K562 (cell line): ENCODE data around the gene CHD6. TPM values are rescaled to one million over a fixed set of nuclear protein-coding genes. Genes with fewer than 3 reads are reported as not detected.
A peak's percentile ranks its signal among the peaks of the same experiment; 100 is the strongest.

ENCODE experiments used
- ATAC-seq: fragments of 200-7000 bp; cut with Tn5 transposase; 3 replicates; pipeline ENCODE4 v1.9.1; 2020; ENCODE audit warnings: moderate library complexity
- BruUV-seq: library from RNA; stranded (reverse); fragments of 400-500 nt; replicated peaks from 2 replicates; lab custom pipeline; 2021; lab: Mats Ljungman, UMichigan
- CTCF ChIA-PET: fragments of 300-600 bp; formaldehyde crosslinking; extraction: SDS; loops from one replicate; lab custom pipeline; 2021; ENCODE audit warnings: low intra/inter-chr PET ratio; lab: Yijun Ruan, JAX
- POLR2A ChIA-PET: fragments of 300-600, 350-650 bp; sonication (Branson Sonifier 250); formaldehyde crosslinking; extraction: SDS; loops from one replicate; lab custom pipeline; 2021; ENCODE audit warnings: antibody characterized with exemption, inconsistent platforms; lab: Yijun Ruan, JAX
- DNase-seq, 4 experiments: peaks; one replicate each; pipeline versions ENCODE4 v3.0.0 to v3.0.0-alpha.2; 2011 to 2018; ENCODE audit warnings: low spot score in 3 of 4, mixed read lengths in 3 of 4; ENCODE audit errors: extremely low read depth in 1 of 4
- FAIRE-seq: peaks from 2 replicates; lab custom pipeline; 2011; peaks lifted over from hg19 to GRCh38; lab: Jason Lieb, UNC
- H2AFZ ChIP-seq: 2 replicates; pipeline ENCODE4 v1.6.0; 2011; ENCODE audit warnings: low read depth, low read length, control low read depth, inconsistent platforms
- H3K27ac ChIP-seq: fragments of 200-600 bp; 3 replicates; pipeline ENCODE4 v1.8.0; 2011; ENCODE audit warnings: low read depth, mild to moderate bottlenecking, control low read depth, inconsistent platforms, low read length, moderate library complexity, mixed read lengths; ENCODE audit errors: extremely low read depth
- H3K27me3 ChIP-seq, 2 experiments: fragments of 300-600 bp in 1 of 2; 2 replicates in 1 of 2; 3 replicates in 1 of 2; pipeline versions ENCODE4 v1.6.0 to v1.8.0; 2011; ENCODE audit warnings: inconsistent platforms in 2 of 2, low read length in 2 of 2, mild to moderate bottlenecking in 1 of 2, mixed read lengths in 1 of 2, moderate library complexity in 1 of 2; ENCODE audit not compliant: control insufficient read depth in 2 of 2, insufficient read depth in 2 of 2
- H3K36me3 ChIP-seq: fragments of 300-600 bp; 3 replicates; pipeline ENCODE4 v1.8.0; 2011; ENCODE audit warnings: mild to moderate bottlenecking, low read length, inconsistent platforms; ENCODE audit not compliant: control insufficient read depth, insufficient read depth
- H3K4me1 ChIP-seq, 2 experiments: fragments of 200-600 bp in 1 of 2; replicated peaks in 1 of 2; 2 replicates in 1 of 2; 3 replicates in 1 of 2; pipeline versions ENCODE4 v1.5.1 to v1.8.0; 2011; ENCODE audit warnings: inconsistent platforms in 2 of 2, low read length in 2 of 2, mild to moderate bottlenecking in 1 of 2, mixed read lengths in 1 of 2, moderate library complexity in 1 of 2; ENCODE audit not compliant: control insufficient read depth in 2 of 2, insufficient read depth in 2 of 2
- H3K4me2 ChIP-seq: 2 replicates; pipeline ENCODE4 v1.6.1; 2011; ENCODE audit warnings: low read length, control low read depth, inconsistent platforms, mixed read lengths; ENCODE audit not compliant: insufficient read depth
- H3K4me3 ChIP-seq: fragments of 200-600 bp; sonication (generic), shearing (Covaris generic); 2 replicates; pipeline ENCODE4 v1.5.1; 2016; ENCODE audit warnings: control low read depth, inconsistent platforms
- H3K79me2 ChIP-seq: fragments of 200-600 bp; 3 replicates; pipeline ENCODE4 v1.8.0; 2011; ENCODE audit warnings: low read length, inconsistent platforms; ENCODE audit not compliant: control insufficient read depth, insufficient read depth
- H3K9ac ChIP-seq, 2 experiments: 2 replicates each; pipeline versions ENCODE4 v1.6.0 to v1.6.1; 2011; ENCODE audit warnings: low read depth in 2 of 2, low read length in 2 of 2, control low read depth in 1 of 2, inconsistent platforms in 1 of 2, mild to moderate bottlenecking in 1 of 2, mixed read lengths in 1 of 2; ENCODE audit not compliant: insufficient read depth in 1 of 2
- H3K9me1 ChIP-seq: one replicate; pipeline ENCODE4 v1.6.0; 2011; ENCODE audit warnings: inconsistent platforms, mild to moderate bottlenecking, low read length, moderate library complexity; ENCODE audit not compliant: control insufficient read depth, insufficient read depth
- H3K9me3 ChIP-seq: replicated peaks from 2 replicates; pipeline ENCODE4 v1.5.1; 2011; ENCODE audit warnings: low read depth, low read length, inconsistent platforms; ENCODE audit not compliant: control insufficient read depth, insufficient read depth
- H4K20me1 ChIP-seq: replicated peaks from 2 replicates; pipeline ENCODE4 v1.6.1; 2011; ENCODE audit warnings: low read length, inconsistent platforms, mixed read lengths; ENCODE audit not compliant: control insufficient read depth, insufficient read depth
- ATF1 ChIP-seq, 2 experiments: fragments of 450-650 bp in 1 of 2; IDR thresholded peaks; 2 replicates each; pipeline ENCODE4 v1.6.1; 2016; ENCODE audit warnings: missing compliant biosample characterization in 1 of 2, missing genetic modification characterization in 1 of 2
- CBX8 ChIP-seq: fragments of 200-600 bp; sonication (generic); IDR thresholded peaks from 2 replicates; pipeline ENCODE4 v1.6.1; 2012; ENCODE audit warnings: borderline replicate concordance, mixed run types, low read depth, mild to moderate bottlenecking, moderate library complexity, mixed read lengths, low read length, control low read depth, inconsistent platforms; ENCODE audit not compliant: poor library complexity, severe bottlenecking; ENCODE audit errors: extremely low read depth
- ELF2 ChIP-seq: fragments of 250-450 bp; sonication (Bioruptor Pico); IDR thresholded peaks from 2 replicates; pipeline ENCODE4 v1.5.0; 2021; ENCODE audit warnings: mild to moderate bottlenecking
- GTF2F1 ChIP-seq: IDR thresholded peaks from 2 replicates; pipeline ENCODE4 v1.6.1; 2011; ENCODE audit warnings: low read depth, low read length, improper control_type of control experiment
- HMG20B ChIP-seq: fragments of 250-450 bp; sonication (Bioruptor Pico); IDR thresholded peaks from 2 replicates; pipeline ENCODE4 v1.5.0; 2021; ENCODE audit warnings: mild to moderate bottlenecking
- KDM1A ChIP-seq, 2 experiments: fragments of 450-650 bp; IDR thresholded peaks; 2 replicates each; pipeline ENCODE4 v1.6.1; 2016; ENCODE audit warnings: mild to moderate bottlenecking in 2 of 2
- MAFG ChIP-seq: fragments of 450-650 bp; conservative IDR thresholded peaks from 2 replicates; pipeline ENCODE4 v1.6.1; 2016; ENCODE audit warnings: missing genetic modification characterization, missing compliant biosample characterization
- MTA3 ChIP-seq: fragments of 450-650 bp; formaldehyde crosslinking; IDR thresholded peaks from 2 replicates; pipeline ENCODE4 v1.6.1; 2017; ENCODE audit warnings: mild to moderate bottlenecking, borderline replicate concordance
- NCOA4 ChIP-seq: fragments of 450-650 bp; IDR thresholded peaks from 2 replicates; pipeline ENCODE4 v1.6.1; 2018; ENCODE audit warnings: mild to moderate bottlenecking; ENCODE audit not compliant: partially characterized antibody
- RAD21 ChIP-seq, 2 experiments: fragments of 250-450 bp in 1 of 2; fragments of 450-650 bp in 1 of 2; sonication (Bioruptor Pico) in 1 of 2; formaldehyde crosslinking in 1 of 2; IDR thresholded peaks in 1 of 2; conservative IDR thresholded peaks in 1 of 2; 2 replicates each; pipeline versions ENCODE4 v1.4.0 to v1.8.0; 2020 to 2022; ENCODE audit warnings: mild to moderate bottlenecking in 2 of 2, moderate library complexity in 1 of 2
- RCOR1 ChIP-seq, 2 experiments: IDR thresholded peaks; 2 replicates each; pipeline ENCODE4 v1.6.1; 2012; ENCODE audit warnings: low read depth in 2 of 2, low read length in 2 of 2, borderline replicate concordance in 1 of 2, improper control_type of control experiment in 1 of 2
- WGBS: fragments of 100-300 bp; shearing (Covaris generic); methylation state at CpG from one replicate; pipeline ENCODE4 v1.1.6; 2016; ENCODE audit warnings: low coverage, mixed read lengths; ENCODE audit not compliant: insufficient coverage; ENCODE audit errors: missing lambda C conversion rate; 5-methylcytosine and 5-hydroxymethylcytosine counted together
- in situ Hi-C: fragments of 300-500 bp; cut with MboI; formaldehyde crosslinking; loops from 4 replicates; pipeline ENCODE4 v1.15.0; 2018; ENCODE audit warnings: inconsistent platforms, mixed read lengths
- intact Hi-C: fragments of 100-400 bp; cut with micrococcal nuclease; formaldehyde crosslinking; loops from 2 replicates; pipeline ENCODE4 v1.14.2; 2022
- polyA plus RNA-seq, 8 experiments: library from polyadenylated mRNA; depleted of rRNA in 4 of 8; stranded (reverse) in 5 of 8; unstranded in 3 of 8; fragments of >200 nt; fragmentation: Nextera tagmentation in 2 of 8; fragmentation: Illumina TruSeq in 1 of 8; extraction: Ambion mirVana in 2 of 8; extraction: Trizol in 1 of 8; gene quantifications; 2 replicates each; pipeline versions ENCODE4 v1.2.1 to v1.2.3, GENCODE V29; 2011 to 2014; ENCODE audit warnings: inconsistent platforms in 1 of 8, missing spikeins in 1 of 8
- total RNA-seq, 7 experiments: library from RNA; depleted of rRNA in 6 of 7; stranded (reverse); fragments of >200 nt in 6 of 7; fragmentation: Illumina TruSeq in 2 of 7; extraction: Trizol in 2 of 7; gene quantifications; 2 replicates each; pipeline versions ENCODE4 v1.2.1 to v1.2.3, GENCODE V29; 2011 to 2021; ENCODE audit warnings: low replicate concordance in 1 of 7
- TF ChIP-seq, protein P1 (sequence below), 2 experiments: IDR thresholded peaks in 1 of 2; conservative IDR thresholded peaks in 1 of 2; 2 replicates each; pipeline ENCODE4 v1.6.1; 2016; ENCODE audit warnings: low read depth in 2 of 2, mild to moderate bottlenecking in 1 of 2, missing compliant biosample characterization in 1 of 2, missing genetic modification characterization in 1 of 2, moderate library complexity in 1 of 2
- TF ChIP-seq, protein P2 (sequence below): IDR thresholded peaks from 2 replicates; pipeline ENCODE4 v1.6.1; 2011; ENCODE audit warnings: borderline replicate concordance, low read depth, mild to moderate bottlenecking, moderate library complexity, low read length; ENCODE audit not compliant: insufficient read depth, poor library complexity, severe bottlenecking

Gene CHD6
- total and polyA plus RNA-seq, 9 of the 15 experiments (the other 6 are each of a cell fraction or from before 2014, with no cell fraction given): 3.9 to 24.2 (median 12.8) TPM

DNA sequence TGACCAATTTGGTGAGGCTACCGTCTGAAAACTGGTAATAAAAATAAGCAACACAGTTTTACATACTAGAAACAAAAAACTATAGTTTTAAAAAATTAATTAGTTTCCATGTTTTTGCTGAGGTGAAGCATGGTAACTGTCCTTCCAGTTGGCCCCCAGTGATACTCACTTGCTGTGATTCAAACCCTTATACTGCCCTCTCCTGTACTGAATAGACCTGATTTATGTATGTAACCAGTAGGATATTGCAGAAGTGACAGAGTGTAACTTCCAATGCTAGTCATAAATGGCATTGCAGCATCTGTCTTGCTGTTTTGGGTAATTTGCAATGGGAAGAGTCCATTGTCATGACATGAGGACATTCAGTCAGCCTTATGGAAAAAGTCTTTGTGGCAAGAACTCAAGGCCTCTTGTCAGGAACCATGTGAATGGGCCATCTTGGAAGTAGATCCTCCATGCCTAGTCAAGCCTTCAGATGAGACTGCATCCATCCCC is 8.9 kb upstream of the CHD6 start:
- Histone ChIP-seq H3K4me3 (no peak overlapping the region), H3K9me1 (no peaks in the 10 kb centered on the region), H3K4me1 (peaks cover 0 to 6% of the 10 kb centered on the region in 2 experiments; a peak in 1 of 5 replicates), H3K79me2 (no peaks in the 10 kb centered on the region), H3K4me2 (no peak overlapping the region), H4K20me1 (no peaks in the 10 kb centered on the region), H3K27me3 (no peaks in the 10 kb centered on the region; a peak in 1 of 5 replicates), H3K9me3 (no peaks in the 10 kb centered on the region), H3K9ac (no peak overlapping the region), H3K36me3 (no peaks in the 10 kb centered on the region), H2AFZ (no peak overlapping the region), H3K27ac (no peak overlapping the region)
- 31% methylated on average over 1 of the region's 1 CpG for WGBS
- in situ Hi-C loops: no loop called here
- intact Hi-C loops: no loop called here
- FAIRE-seq: no peak
- DNase-seq: no peak
- BruUV-seq: no TSS peak
- peak; percentile 68; the same call in 2 of the 3 replicates for ATAC-seq
- POLR2A ChIA-PET: no interaction called here
- CTCF ChIA-PET: no interaction called here
- TF ChIP-seq, protein P1, sequence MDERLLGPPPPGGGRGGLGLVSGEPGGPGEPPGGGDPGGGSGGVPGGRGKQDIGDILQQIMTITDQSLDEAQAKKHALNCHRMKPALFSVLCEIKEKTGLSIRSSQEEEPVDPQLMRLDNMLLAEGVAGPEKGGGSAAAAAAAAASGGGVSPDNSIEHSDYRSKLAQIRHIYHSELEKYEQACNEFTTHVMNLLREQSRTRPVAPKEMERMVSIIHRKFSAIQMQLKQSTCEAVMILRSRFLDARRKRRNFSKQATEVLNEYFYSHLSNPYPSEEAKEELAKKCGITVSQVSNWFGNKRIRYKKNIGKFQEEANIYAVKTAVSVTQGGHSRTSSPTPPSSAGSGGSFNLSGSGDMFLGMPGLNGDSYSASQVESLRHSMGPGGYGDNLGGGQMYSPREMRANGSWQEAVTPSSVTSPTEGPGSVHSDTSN (CRISPR knock-in tag; IDR thresholded peaks at IDR 0.05; ENCODE audit: low read depth): no peak
- TF ChIP-seq, protein P1 (tag; conservative IDR thresholded peaks at IDR 0.05; ENCODE audit: low read depth): no peak
- 0 out of 4 replicates have a peak, but pooled peaks of 1 of the 2 experiments have one; percentile 10 for TF ChIP-seq KDM1A (IDR thresholded peaks at IDR 0.05)
- TF ChIP-seq GTF2F1: no peak
- peak in 1 of 2 experiments; percentile 18; a peak in 2 of 4 replicates for TF ChIP-seq RAD21 (CRISPR knock-in tag; conservative IDR thresholded peaks at IDR 0.05 in 1 of 2, IDR thresholded peaks at IDR 0.05 in 1 of 2)
- TF ChIP-seq HMG20B (CRISPR knock-in tag): no peak
- TF ChIP-seq ATF1 (CRISPR knock-in tag; IDR thresholded peaks at IDR 0.05): no peak
- TF ChIP-seq ATF1 (tag; IDR thresholded peaks at IDR 0.05): no peak
- TF ChIP-seq MTA3: no peak
- TF ChIP-seq, protein P2, sequence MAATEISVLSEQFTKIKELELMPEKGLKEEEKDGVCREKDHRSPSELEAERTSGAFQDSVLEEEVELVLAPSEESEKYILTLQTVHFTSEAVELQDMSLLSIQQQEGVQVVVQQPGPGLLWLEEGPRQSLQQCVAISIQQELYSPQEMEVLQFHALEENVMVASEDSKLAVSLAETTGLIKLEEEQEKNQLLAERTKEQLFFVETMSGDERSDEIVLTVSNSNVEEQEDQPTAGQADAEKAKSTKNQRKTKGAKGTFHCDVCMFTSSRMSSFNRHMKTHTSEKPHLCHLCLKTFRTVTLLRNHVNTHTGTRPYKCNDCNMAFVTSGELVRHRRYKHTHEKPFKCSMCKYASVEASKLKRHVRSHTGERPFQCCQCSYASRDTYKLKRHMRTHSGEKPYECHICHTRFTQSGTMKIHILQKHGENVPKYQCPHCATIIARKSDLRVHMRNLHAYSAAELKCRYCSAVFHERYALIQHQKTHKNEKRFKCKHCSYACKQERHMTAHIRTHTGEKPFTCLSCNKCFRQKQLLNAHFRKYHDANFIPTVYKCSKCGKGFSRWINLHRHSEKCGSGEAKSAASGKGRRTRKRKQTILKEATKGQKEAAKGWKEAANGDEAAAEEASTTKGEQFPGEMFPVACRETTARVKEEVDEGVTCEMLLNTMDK: no peak
- TF ChIP-seq RCOR1 (IDR thresholded peaks at IDR 0.05; ENCODE audit: borderline replicate concordance in 1 of 2, low read depth in 2 of 2, low read length in 2 of 2): 0 out of 4 replicates have a peak, but pooled peaks of 1 of the 2 experiments have one; percentile 16
- no peak for TF ChIP-seq MAFG (tag)
- no peak for TF ChIP-seq NCOA4
- no peak for TF ChIP-seq ELF2
- TF ChIP-seq CBX8: no peak
